Measurements from ENCODE around the gene IL17RD. TPM values are rescaled to one million over a fixed set of nuclear protein-coding genes. Genes with fewer than 3 reads are reported as not detected.

Gene IL17RD
- total and polyA plus RNA-seq, 2 experiments from 2014 or later: 10.7 to 104 TPM

GRCh38 chr3:57068437-57069089 lies 96.6 kb downstream of the IL17RD start (continued):
- no peak for TF ChIP-seq REST (IDR thresholded peaks at IDR 0.05; ENCODE audit: unreplicated experiment)
- TF ChIP-seq STAT1 (IDR thresholded peaks at IDR 0.05; ENCODE audit: unreplicated experiment): no peak
- TF ChIP-seq ZNF331 (CRISPR knock-in tag; IDR thresholded peaks at IDR 0.05; ENCODE audit: low read depth): no peak
- no peak for TF ChIP-seq POLR2AphosphoS5 (IDR thresholded peaks at IDR 0.05; ENCODE audit: low read depth)
- no peak for TF ChIP-seq ZNF114 (CRISPR knock-in tag; IDR thresholded peaks at IDR 0.05)
- no peak for TF ChIP-seq EZH2phosphoT487 (IDR thresholded peaks at IDR 0.05; ENCODE audit: unreplicated experiment)
- no peak for TF ChIP-seq CREB1 (CRISPR knock-in tag; IDR thresholded peaks at IDR 0.05; ENCODE audit: low read depth)
- no peak for TF ChIP-seq JUNB (IDR thresholded peaks at IDR 0.05; ENCODE audit: unreplicated experiment)
- TF ChIP-seq NANOG (IDR thresholded peaks at IDR 0.05; ENCODE audit: borderline replicate concordance): no peak
- no peak for TF ChIP-seq CTCF (conservative IDR thresholded peaks at IDR 0.05; ENCODE audit: low read depth in 2 of 2)

- no peak for TF ChIP-seq NANOG (IDR thresholded peaks at IDR 0.05; ENCODE audit: borderline replicate concordance)
- no peak for TF ChIP-seq EZH2 (IDR thresholded peaks at IDR 0.05; ENCODE audit: low read depth, unreplicated experiment)
- no peak for TF ChIP-seq CTCF (conservative IDR thresholded peaks at IDR 0.05; ENCODE audit: low read depth in 2 of 2)
- no peak for TF ChIP-seq EZH2phosphoT487 (IDR thresholded peaks at IDR 0.05; ENCODE audit: unreplicated experiment)
- TF ChIP-seq JUNB (IDR thresholded peaks at IDR 0.05; ENCODE audit: unreplicated experiment): no peak
- no peak for TF ChIP-seq CREB1 (CRISPR knock-in tag; IDR thresholded peaks at IDR 0.05; ENCODE audit: low read depth)
- TF ChIP-seq ZNF114 (CRISPR knock-in tag; IDR thresholded peaks at IDR 0.05): no peak
- no peak for TF ChIP-seq POLR2AphosphoS5 (IDR thresholded peaks at IDR 0.05; ENCODE audit: low read depth)
- Mint-ChIP-seq H3K27me3 (ENCODE audit: insufficient read depth, low read depth, poor library complexity) (peaks cover 2% of the 10 kb centered on the region), H3K36me3 (ENCODE audit: low read depth) (peaks cover 8% of the 10 kb centered on the region), H3K4me1 (peaks cover 23% of the 10 kb centered on the region), H3K27ac (no peak overlapping the region), H3K9me3 (peaks cover under 1% of the 10 kb centered on the region; the same call in 1 of the 3 replicates), H3K4me3 (no peak overlapping the region)
- Histone ChIP-seq H3K27ac (ENCODE audit: low read depth) (no peak overlapping the region), H3K4me3 (no peak overlapping the region), H3K4me2 (no peak overlapping the region), H3K4me1 (ENCODE audit: insufficient read depth) (peaks cover 15% of the 10 kb centered on the region), H4K20me1 (replicated peaks; ENCODE audit: insufficient read depth) (no peaks in the 10 kb centered on the region; the same call in 1 of the 2 replicates), H3F3A (replicated peaks; ENCODE audit: low read depth) (0 out of 2 replicates have a peak, but pooled peaks cover 2% of the 10 kb centered on the region), H3K79me2 (replicated peaks; ENCODE audit: insufficient read depth) (no peaks in the 10 kb centered on the region; the same call in 1 of the 2 replicates), H3K36me3 (ENCODE audit: insufficient read depth) (no peaks in the 10 kb centered on the region), H2AFZ (no peak overlapping the region), H3K27me3 (ENCODE audit: insufficient read depth) (no peaks in the 10 kb centered on the region), H3K9me2 (ENCODE audit: insufficient read depth) (no peaks in the 10 kb centered on the region)
- DNase-seq (ENCODE audit: low spot score) (no peak), ATAC-seq (no peak)
These were observed 98.7 kb downstream of the IL17RD start for GRCh38 chr3:57066471-57066870.
